ENCODE measurements around the gene FIGLA. TPM values are rescaled to one million over a fixed set of nuclear protein-coding genes. Genes with fewer than 3 reads are reported as not detected.

The FIGLA gene
- total RNA-seq, 1 donor from 2014 or later: not detected

DNA sequence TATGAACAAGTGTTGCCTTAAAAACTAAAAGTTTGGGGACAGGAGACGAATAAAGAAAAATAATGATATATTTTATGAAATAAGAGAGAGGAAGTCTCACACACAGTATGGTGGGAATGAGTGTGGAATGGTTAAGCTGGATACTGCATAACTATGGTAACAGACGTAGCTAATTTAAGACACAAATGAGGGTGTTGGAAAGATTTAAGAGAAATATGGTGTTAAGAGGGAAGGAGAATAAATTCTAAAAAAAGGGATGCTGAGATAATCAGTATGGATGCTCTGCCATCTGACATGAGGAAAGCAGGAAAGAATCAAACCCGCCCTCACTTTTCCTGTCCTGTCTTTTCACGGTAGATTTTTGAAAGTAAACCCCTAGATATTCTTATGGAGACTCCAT lies 33.1 kb downstream of the FIGLA start:
- H3K36me3 Mint-ChIP-seq: no peaks in the 10 kb centered on the region
- no peak for DNase-seq (ENCODE audit: low spot score in 2 of 2, unreplicated experiment in 2 of 2)
- TF ChIP-seq, protein P1, sequence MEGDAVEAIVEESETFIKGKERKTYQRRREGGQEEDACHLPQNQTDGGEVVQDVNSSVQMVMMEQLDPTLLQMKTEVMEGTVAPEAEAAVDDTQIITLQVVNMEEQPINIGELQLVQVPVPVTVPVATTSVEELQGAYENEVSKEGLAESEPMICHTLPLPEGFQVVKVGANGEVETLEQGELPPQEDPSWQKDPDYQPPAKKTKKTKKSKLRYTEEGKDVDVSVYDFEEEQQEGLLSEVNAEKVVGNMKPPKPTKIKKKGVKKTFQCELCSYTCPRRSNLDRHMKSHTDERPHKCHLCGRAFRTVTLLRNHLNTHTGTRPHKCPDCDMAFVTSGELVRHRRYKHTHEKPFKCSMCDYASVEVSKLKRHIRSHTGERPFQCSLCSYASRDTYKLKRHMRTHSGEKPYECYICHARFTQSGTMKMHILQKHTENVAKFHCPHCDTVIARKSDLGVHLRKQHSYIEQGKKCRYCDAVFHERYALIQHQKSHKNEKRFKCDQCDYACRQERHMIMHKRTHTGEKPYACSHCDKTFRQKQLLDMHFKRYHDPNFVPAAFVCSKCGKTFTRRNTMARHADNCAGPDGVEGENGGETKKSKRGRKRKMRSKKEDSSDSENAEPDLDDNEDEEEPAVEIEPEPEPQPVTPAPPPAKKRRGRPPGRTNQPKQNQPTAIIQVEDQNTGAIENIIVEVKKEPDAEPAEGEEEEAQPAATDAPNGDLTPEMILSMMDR (IDR thresholded peaks at IDR 0.05; ENCODE audit: unreplicated experiment): no peak
- H3K27ac Mint-ChIP-seq: no peak overlapping the region
- no peak overlapping the region for H3K4me3 Mint-ChIP-seq
- no peaks in the 10 kb centered on the region for H3K9me3 Mint-ChIP-seq
- H3K27me3 Mint-ChIP-seq (ENCODE audit: low read depth): peaks cover 40% of the 10 kb centered on the region
- no peaks in the 10 kb centered on the region for H3K4me1 Mint-ChIP-seq

DNA sequence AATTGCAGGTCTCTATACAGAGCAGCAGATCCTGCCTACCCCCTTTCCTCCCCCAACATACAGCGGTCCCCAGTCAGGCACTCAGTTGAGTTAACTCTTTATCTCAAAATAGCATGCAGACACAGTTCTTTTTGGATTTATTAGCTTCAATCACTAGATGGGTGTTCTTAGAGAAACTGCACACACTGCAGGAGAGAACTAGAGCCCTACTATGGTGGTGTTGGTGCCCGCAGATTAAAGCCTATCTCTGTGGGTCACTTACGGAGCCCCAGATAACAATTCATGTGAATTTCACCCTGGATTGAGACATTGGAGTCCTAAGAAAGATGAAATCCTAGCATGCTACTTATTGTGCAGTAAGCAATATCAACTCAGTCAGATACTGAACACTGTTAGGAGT lies 34.3 kb downstream of the FIGLA start:
- no peak overlapping the region for H3K27ac Mint-ChIP-seq
- no peaks in the 10 kb centered on the region for H3K36me3 Mint-ChIP-seq
- TF ChIP-seq, protein P1 (IDR thresholded peaks at IDR 0.05; ENCODE audit: unreplicated experiment): no peak
- H3K4me3 Mint-ChIP-seq: no peak overlapping the region
- no peak for DNase-seq (ENCODE audit: low spot score in 2 of 2, unreplicated experiment in 2 of 2)
- H3K27me3 Mint-ChIP-seq (ENCODE audit: low read depth): peaks cover 40% of the 10 kb centered on the region
- H3K9me3 Mint-ChIP-seq: no peaks in the 10 kb centered on the region
- no peaks in the 10 kb centered on the region for H3K4me1 Mint-ChIP-seq

DNA sequence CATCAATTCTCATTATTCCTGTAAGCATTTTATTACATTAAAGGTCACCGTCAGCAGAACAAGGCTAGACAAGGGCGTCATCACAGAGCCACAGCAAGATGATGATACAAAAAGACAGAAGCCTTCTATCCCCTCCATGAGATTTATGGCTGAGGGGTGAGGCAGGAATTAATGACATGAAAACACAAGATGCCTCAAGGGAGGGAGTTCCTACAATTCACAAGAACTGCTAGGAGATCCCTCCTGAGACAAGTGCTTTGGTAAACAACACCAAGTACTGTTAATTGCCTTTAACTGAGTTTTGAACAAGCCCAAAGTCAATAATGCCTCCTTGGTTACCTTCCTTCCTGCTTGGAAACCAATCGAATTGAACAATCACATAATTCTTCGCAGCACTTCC lies 36.5 kb downstream of the FIGLA start:
- TF ChIP-seq, protein P1 (IDR thresholded peaks at IDR 0.05; ENCODE audit: unreplicated experiment): no peak
- no peaks in the 10 kb centered on the region for H3K4me1 Mint-ChIP-seq
- no peak overlapping the region for H3K4me3 Mint-ChIP-seq
- no peak overlapping the region for H3K27ac Mint-ChIP-seq
- H3K27me3 Mint-ChIP-seq (ENCODE audit: low read depth): peaks cover 39% of the 10 kb centered on the region
- no peaks in the 10 kb centered on the region for H3K36me3 Mint-ChIP-seq
- no peak for DNase-seq (ENCODE audit: low spot score in 2 of 2, unreplicated experiment in 2 of 2)
- no peaks in the 10 kb centered on the region for H3K9me3 Mint-ChIP-seq

DNA sequence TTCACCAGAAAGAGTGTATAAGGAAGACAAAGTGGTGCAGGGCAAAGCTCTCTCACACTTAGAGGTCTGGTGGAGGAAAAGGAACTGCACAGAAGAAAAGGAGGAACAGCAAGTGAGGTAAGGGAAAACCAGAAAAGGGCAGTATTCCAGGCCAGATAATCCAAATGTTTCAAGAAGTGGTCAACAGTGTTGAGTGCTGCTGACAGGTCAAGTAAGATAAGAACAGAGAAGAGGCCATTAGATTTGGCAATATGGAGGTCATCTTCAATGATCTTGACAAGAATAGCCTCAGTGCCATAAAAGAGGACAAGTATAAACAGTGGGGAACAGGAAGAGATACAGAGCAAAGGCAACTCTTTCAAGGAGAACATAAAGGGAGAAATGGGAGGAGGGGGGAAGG lies 37.4 kb downstream of the FIGLA start:
- no peak for DNase-seq (ENCODE audit: low spot score in 2 of 2, unreplicated experiment in 2 of 2)
- TF ChIP-seq, protein P1 (IDR thresholded peaks at IDR 0.05; ENCODE audit: unreplicated experiment): no peak
- H3K4me3 Mint-ChIP-seq: no peak overlapping the region
- H3K36me3 Mint-ChIP-seq: no peaks in the 10 kb centered on the region
- no peaks in the 10 kb centered on the region for H3K4me1 Mint-ChIP-seq
- no peak overlapping the region for H3K27ac Mint-ChIP-seq
- peaks cover 35% of the 10 kb centered on the region for H3K27me3 Mint-ChIP-seq (ENCODE audit: low read depth)
- H3K9me3 Mint-ChIP-seq: no peaks in the 10 kb centered on the region

DNA sequence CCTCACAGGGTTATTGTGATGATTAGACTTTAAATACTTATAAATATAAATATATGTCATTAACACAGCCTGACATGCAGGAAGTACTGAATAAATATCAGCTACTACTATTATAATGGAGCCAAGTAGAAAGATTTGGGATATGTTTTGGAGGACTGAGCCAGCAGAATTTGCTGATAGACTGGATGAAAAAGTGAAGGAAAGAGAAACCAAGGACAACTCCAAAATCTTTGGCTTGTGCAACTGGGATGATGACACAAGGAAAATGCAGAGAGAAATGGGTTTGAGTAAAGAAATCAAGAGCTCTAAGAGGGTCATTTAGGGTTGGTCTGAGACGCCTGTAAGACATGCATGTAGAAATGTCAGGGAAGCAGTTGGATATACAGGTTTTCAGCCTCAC lies 38.0 kb downstream of the FIGLA start:
- Mint-ChIP-seq H3K4me3 (no peak overlapping the region), H3K36me3 (no peaks in the 10 kb centered on the region), H3K27ac (no peak overlapping the region), H3K4me1 (no peaks in the 10 kb centered on the region), H3K9me3 (peaks cover 2% of the 10 kb centered on the region), H3K27me3 (ENCODE audit: low read depth) (peaks cover 29% of the 10 kb centered on the region)
- no peak for DNase-seq (ENCODE audit: low spot score in 2 of 2, unreplicated experiment in 2 of 2)
- TF ChIP-seq, protein P1 (IDR thresholded peaks at IDR 0.05; ENCODE audit: unreplicated experiment): no peak

DNA sequence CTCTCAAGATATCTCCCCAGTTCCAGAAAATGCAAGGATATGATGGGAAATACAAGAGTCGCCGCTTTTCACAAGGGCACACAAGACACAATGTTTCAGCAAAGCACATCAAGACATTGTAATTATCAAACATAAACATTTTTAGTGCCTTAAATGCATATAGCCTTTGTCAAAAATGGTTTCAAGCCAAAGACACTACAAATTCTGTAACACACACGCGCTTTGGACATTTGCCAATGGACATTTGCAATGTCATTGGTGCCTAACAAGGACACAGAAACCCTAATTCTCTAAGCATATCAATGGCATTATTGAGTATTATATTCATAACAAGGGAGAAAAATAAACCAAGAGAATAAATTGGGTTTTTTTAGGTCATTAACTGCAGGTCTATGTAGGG lies 38.6 kb downstream of the FIGLA start:
- DNase-seq (ENCODE audit: low spot score in 2 of 2, unreplicated experiment in 2 of 2): no peak
- Mint-ChIP-seq H3K36me3 (no peaks in the 10 kb centered on the region), H3K27ac (no peak overlapping the region), H3K4me1 (no peaks in the 10 kb centered on the region), H3K4me3 (no peak overlapping the region), H3K27me3 (ENCODE audit: low read depth) (peaks cover 27% of the 10 kb centered on the region), H3K9me3 (peaks cover 4% of the 10 kb centered on the region)
- TF ChIP-seq, protein P1 (IDR thresholded peaks at IDR 0.05; ENCODE audit: unreplicated experiment): no peak

Data from mesothelial cell of epicardium (in vitro differentiated cells).